ENCODE measurements around the gene ELOA.

Gene ELOA

DNA sequence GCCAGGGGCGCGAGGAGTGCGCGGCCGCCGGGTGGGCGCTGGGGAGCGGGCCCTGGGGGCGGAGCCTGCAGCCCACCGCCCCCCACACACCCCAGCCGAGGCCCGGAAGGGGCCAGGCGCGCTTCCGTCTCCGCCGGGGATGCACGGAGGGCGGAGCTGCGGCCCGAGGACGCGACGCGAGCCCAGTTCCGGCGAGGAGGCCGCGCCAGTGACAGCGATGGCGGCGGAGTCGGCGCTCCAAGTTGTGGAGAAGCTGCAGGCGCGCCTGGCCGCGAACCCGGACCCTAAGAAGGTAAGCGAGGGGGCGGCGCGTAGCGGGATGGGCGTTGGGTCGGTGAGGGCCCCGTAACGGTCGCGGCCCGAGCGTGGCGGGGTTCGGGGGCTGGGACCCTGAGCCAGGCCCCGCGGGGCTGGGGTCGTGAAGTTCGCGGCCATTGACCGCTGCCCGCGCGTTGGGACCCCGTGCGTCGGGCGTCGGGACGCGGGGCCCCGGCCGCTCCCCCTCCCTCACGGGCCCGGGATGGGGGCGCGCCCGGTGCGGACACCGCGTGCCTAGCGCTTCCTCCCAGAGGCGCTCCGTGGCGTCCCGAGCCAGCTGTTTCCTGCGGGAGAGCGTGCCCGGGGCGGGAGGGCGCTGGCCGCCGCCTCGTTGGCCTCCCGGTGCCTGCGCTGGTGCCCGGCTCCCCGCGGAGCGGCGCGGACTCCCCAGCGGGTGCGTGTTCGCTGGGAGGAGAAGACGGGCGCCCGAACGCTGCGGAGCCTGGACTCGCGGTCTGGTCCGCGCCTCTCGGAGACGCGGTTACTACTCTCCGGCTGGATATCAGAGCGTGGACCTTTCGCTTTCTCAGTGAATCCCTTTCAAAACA is at the start of gene ELOA (continued):
- TF ChIP-seq, protein P1, sequence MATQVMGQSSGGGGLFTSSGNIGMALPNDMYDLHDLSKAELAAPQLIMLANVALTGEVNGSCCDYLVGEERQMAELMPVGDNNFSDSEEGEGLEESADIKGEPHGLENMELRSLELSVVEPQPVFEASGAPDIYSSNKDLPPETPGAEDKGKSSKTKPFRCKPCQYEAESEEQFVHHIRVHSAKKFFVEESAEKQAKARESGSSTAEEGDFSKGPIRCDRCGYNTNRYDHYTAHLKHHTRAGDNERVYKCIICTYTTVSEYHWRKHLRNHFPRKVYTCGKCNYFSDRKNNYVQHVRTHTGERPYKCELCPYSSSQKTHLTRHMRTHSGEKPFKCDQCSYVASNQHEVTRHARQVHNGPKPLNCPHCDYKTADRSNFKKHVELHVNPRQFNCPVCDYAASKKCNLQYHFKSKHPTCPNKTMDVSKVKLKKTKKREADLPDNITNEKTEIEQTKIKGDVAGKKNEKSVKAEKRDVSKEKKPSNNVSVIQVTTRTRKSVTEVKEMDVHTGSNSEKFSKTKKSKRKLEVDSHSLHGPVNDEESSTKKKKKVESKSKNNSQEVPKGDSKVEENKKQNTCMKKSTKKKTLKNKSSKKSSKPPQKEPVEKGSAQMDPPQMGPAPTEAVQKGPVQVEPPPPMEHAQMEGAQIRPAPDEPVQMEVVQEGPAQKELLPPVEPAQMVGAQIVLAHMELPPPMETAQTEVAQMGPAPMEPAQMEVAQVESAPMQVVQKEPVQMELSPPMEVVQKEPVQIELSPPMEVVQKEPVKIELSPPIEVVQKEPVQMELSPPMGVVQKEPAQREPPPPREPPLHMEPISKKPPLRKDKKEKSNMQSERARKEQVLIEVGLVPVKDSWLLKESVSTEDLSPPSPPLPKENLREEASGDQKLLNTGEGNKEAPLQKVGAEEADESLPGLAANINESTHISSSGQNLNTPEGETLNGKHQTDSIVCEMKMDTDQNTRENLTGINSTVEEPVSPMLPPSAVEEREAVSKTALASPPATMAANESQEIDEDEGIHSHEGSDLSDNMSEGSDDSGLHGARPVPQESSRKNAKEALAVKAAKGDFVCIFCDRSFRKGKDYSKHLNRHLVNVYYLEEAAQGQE (tag by site-specific recombination; IDR thresholded peaks at IDR 0.05), result no peak
- TF ChIP-seq ZNF561 (tag by site-specific recombination; IDR thresholded peaks at IDR 0.05; ENCODE audit: borderline replicate concordance) (no peak; the same call in 1 of the 2 replicates), ZNF76 (tag by site-specific recombination; IDR thresholded peaks at IDR 0.05; ENCODE audit: borderline replicate concordance, low read depth) (peak; percentile 57; the same call in 1 of the 2 replicates), ZNF792 (tag by site-specific recombination; IDR thresholded peaks at IDR 0.05) (0 out of 2 replicates have a peak, but pooled peaks have one; percentile 37), REPIN1 (tag by site-specific recombination; IDR thresholded peaks at IDR 0.05; ENCODE audit: low read depth) (no peak), ZNF248 (tag by site-specific recombination; IDR thresholded peaks at IDR 0.05) (no peak), ZNF2 (tag by site-specific recombination; IDR thresholded peaks at IDR 0.05) (peak; percentile 56; the same call in 1 of the 2 replicates), ZNF549 (tag by site-specific recombination; IDR thresholded peaks at IDR 0.05) (no peak), ZNF610 (tag by site-specific recombination; IDR thresholded peaks at IDR 0.05; ENCODE audit: borderline replicate concordance) (0 out of 2 replicates have a peak, but pooled peaks have one; percentile 23), OVOL3 (tag by site-specific recombination; IDR thresholded peaks at IDR 0.05) (0 out of 2 replicates have a peak, but pooled peaks have one; percentile 31), KLF1 (tag by site-specific recombination; IDR thresholded peaks at IDR 0.05) (0 out of 2 replicates have a peak, but pooled peaks have one; percentile 53), ZNF791 (tag by site-specific recombination; IDR thresholded peaks at IDR 0.05) (no peak), GLIS2 (tag by site-specific recombination; IDR thresholded peaks at IDR 0.05) (peak; percentile 91), ZNF24 (tag by site-specific recombination; IDR thresholded peaks at IDR 0.05) (peak; percentile 25; the same call in 1 of the 2 replicates), ZNF677 (tag by site-specific recombination; IDR thresholded peaks at IDR 0.05) (peak; percentile 12; the same call in 1 of the 2 replicates), ZNF596 (tag by site-specific recombination; IDR thresholded peaks at IDR 0.05) (peak; percentile 22; the same call in 1 of the 2 replicates), ZNF362 (tag by site-specific recombination; IDR thresholded peaks at IDR 0.05) (no peak), ZNF184 (tag by site-specific recombination; IDR thresholded peaks at IDR 0.05) (0 out of 2 replicates have a peak, but pooled peaks have one; percentile 59)
- TF ChIP-seq, protein P2, sequence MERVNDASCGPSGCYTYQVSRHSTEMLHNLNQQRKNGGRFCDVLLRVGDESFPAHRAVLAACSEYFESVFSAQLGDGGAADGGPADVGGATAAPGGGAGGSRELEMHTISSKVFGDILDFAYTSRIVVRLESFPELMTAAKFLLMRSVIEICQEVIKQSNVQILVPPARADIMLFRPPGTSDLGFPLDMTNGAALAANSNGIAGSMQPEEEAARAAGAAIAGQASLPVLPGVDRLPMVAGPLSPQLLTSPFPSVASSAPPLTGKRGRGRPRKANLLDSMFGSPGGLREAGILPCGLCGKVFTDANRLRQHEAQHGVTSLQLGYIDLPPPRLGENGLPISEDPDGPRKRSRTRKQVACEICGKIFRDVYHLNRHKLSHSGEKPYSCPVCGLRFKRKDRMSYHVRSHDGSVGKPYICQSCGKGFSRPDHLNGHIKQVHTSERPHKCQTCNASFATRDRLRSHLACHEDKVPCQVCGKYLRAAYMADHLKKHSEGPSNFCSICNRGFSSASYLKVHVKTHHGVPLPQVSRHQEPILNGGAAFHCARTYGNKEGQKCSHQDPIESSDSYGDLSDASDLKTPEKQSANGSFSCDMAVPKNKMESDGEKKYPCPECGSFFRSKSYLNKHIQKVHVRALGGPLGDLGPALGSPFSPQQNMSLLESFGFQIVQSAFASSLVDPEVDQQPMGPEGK (tag by site-specific recombination; IDR thresholded peaks at IDR 0.05), result peak; percentile 64

GRCh38 chr1:23693599-23693998 is 49.7 kb upstream of the ELOA start:
- H3K9me3 ChIP-seq (ENCODE audit: control insufficient read depth, insufficient read depth, low read depth, low read length), result no peaks in the 10 kb centered on the region
- no peak overlapping the region for H3K4me3 ChIP-seq (ENCODE audit: low read depth, low read length)
- H3K36me3 ChIP-seq (ENCODE audit: control insufficient read depth in 2 of 2, insufficient read depth in 1 of 2, low read length in 2 of 2), result peaks cover 24 to 67% of the 10 kb centered on the region in 2 experiments
- H3K4me1 ChIP-seq (ENCODE audit: control insufficient read depth, insufficient read depth, low read length), result no peaks in the 10 kb centered on the region
- ChIA-PET POLR2A (interaction anchor here (0.7 kb wide), 2 partner anchors 82 to 679 kb away, joined by 3 read pairs; no protein-coding TSS in a partner anchor), CTCF (interaction anchor here (0.6 kb wide), 1 partner anchor 56 kb away, joined by 3 read pairs; no protein-coding TSS in a partner anchor)
- H3K27ac ChIP-seq (ENCODE audit: extremely low read depth, low read depth, low read length), result no peak overlapping the region
- TF ChIP-seq ZNF175 (tag by site-specific recombination; IDR thresholded peaks at IDR 0.05) (no peak), EGR2 (tag by site-specific recombination; IDR thresholded peaks at IDR 0.05; ENCODE audit: low read depth) (no peak), ZNF639 (tag by site-specific recombination; IDR thresholded peaks at IDR 0.05) (no peak), ZNF791 (tag by site-specific recombination; IDR thresholded peaks at IDR 0.05) (no peak), ZNF426 (tag by site-specific recombination; IDR thresholded peaks at IDR 0.05) (no peak), ZBTB7A (tag by site-specific recombination; IDR thresholded peaks at IDR 0.05; ENCODE audit: low read depth) (no peak)
- TF ChIP-seq, protein P3, sequence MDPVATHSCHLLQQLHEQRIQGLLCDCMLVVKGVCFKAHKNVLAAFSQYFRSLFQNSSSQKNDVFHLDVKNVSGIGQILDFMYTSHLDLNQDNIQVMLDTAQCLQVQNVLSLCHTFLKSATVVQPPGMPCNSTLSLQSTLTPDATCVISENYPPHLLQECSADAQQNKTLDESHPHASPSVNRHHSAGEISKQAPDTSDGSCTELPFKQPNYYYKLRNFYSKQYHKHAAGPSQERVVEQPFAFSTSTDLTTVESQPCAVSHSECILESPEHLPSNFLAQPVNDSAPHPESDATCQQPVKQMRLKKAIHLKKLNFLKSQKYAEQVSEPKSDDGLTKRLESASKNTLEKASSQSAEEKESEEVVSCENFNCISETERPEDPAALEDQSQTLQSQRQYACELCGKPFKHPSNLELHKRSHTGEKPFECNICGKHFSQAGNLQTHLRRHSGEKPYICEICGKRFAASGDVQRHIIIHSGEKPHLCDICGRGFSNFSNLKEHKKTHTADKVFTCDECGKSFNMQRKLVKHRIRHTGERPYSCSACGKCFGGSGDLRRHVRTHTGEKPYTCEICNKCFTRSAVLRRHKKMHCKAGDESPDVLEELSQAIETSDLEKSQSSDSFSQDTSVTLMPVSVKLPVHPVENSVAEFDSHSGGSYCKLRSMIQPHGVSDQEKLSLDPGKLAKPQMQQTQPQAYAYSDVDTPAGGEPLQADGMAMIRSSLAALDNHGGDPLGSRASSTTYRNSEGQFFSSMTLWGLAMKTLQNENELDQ (tag by site-specific recombination; IDR thresholded peaks at IDR 0.05; ENCODE audit: low read depth), result no peak
